Pons (tissue), 1 donor: ENCODE data around the gene RPL38.

Source experiments
- DNase-seq: peaks from one replicate; pipeline ENCODE4 v3.0.0-alpha.2; 2016; ENCODE audit warnings: low spot score

RPL38 gene

GRCh38 chr17:74226252-74226651 is 22.8 kb downstream of the RPL38 start:
- DNase-seq: no peak

- peak; percentile 72 for DNase-seq
Measured at GRCh38 chr17:74227271-74228080, 24.0 kb downstream of the RPL38 start.

GRCh38 chr17:74228306-74228978 is 25.0 kb downstream of the RPL38 start:
- DNase-seq: no peak

GRCh38 chr17:74230896-74231295 is 27.4 kb downstream of the RPL38 start:
- no peak for DNase-seq

- DNase-seq: no peak
Measured at GRCh38 chr17:74231928-74232907, 28.7 kb downstream of the RPL38 start.

- no peak for DNase-seq
Measured at GRCh38 chr17:74233937-74234336, 30.5 kb downstream of the RPL38 start.

- DNase-seq: no peak
Measured at GRCh38 chr17:74234486-74234885, 31.0 kb downstream of the RPL38 start.

GRCh38 chr17:74235040-74235581 is 31.6 kb downstream of the RPL38 start:
- DNase-seq: peak; percentile 97

GRCh38 chr17:74235911-74236371 is 32.5 kb downstream of the RPL38 start:
- peak; percentile 75 for DNase-seq

- DNase-seq: no peak
Measured at GRCh38 chr17:74237321-74237720, 33.8 kb downstream of the RPL38 start.

GRCh38 chr17:74239172-74239571 is 35.7 kb downstream of the RPL38 start:
- DNase-seq: no peak

GRCh38 chr17:74240618-74241205 is 37.2 kb downstream of the RPL38 start:
- no peak for DNase-seq

GRCh38 chr17:74241431-74241830 is 38.0 kb downstream of the RPL38 start:
- DNase-seq: peak; percentile 73

GRCh38 chr17:74241847-74242246 is 38.4 kb downstream of the RPL38 start:
- no peak for DNase-seq

GRCh38 chr17:74243013-74243755 is 39.7 kb downstream of the RPL38 start:
- peak; percentile 74 for DNase-seq

- DNase-seq: no peak
Measured at GRCh38 chr17:74244128-74244527, 40.6 kb downstream of the RPL38 start.

- peak; percentile 97 for DNase-seq
Measured at GRCh38 chr17:74244548-74244947, 41.1 kb downstream of the RPL38 start.

GRCh38 chr17:74245145-74245831 is 41.8 kb downstream of the RPL38 start:
- peak; percentile 97 for DNase-seq

GRCh38 chr17:74245871-74246270 is 42.4 kb downstream of the RPL38 start:
- no peak for DNase-seq
